HUDEP-2 (cell line): Measurements from ENCODE around the gene SMC6.

Experiments
- DNase-seq, 76 experiments: peaks; one replicate each; lab custom pipeline; 2025; ENCODE audit not compliant: unreplicated experiment in 76 of 76; lab: John Stamatoyannopoulos, UW

Gene SMC6

GRCh38 chr2:17768894-17769293, 15.3 kb upstream of the SMC6 start:
- DNase-seq: no peak

- DNase-seq: no peak
These were observed 11.8 kb upstream of the SMC6 start for GRCh38 chr2:17765398-17765797.

- DNase-seq: no peak
These were observed 10.2 kb upstream of the SMC6 start for GRCh38 chr2:17763641-17764333.

- DNase-seq: no peak
These were observed 8.8 kb upstream of the SMC6 start for GRCh38 chr2:17762451-17762850.

DNA sequence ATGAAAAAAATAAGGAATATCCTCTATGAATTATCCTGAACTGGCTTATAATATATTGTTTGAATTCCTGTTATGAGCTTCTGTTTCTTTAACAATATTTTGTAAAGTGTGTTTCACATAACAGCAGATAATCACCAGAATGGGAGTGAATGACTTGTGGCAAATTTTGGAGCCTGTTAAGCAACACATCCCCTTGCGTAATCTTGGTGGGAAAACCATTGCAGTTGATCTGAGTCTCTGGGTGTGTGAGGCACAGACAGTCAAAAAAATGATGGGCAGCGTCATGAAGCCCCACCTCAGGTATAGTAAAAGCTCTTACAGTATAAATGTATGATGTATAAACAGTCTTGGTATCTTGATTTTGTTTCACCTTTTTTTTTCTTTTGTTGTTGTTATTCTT, 6.2 kb upstream of the SMC6 start:
- no peak for DNase-seq

DNA sequence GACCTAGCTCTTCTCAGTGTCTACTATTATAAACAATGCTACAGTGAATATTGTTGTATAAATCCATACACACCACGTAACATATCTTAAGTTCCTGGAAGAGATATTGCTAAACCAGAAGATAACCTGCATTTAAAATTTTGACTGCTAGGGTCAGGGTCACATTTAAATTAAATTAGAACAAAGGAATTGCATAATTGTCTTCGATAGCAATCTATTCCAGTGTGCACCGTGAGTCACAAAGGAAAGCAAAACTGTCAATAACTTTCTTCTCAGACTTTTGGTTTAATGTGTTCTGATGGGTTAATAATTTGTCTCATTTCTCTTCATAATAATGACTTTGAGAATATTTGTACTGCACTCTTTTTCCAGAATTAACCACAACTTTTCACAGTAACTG, 4.5 kb upstream of the SMC6 start:
- DNase-seq: no peak

DNA sequence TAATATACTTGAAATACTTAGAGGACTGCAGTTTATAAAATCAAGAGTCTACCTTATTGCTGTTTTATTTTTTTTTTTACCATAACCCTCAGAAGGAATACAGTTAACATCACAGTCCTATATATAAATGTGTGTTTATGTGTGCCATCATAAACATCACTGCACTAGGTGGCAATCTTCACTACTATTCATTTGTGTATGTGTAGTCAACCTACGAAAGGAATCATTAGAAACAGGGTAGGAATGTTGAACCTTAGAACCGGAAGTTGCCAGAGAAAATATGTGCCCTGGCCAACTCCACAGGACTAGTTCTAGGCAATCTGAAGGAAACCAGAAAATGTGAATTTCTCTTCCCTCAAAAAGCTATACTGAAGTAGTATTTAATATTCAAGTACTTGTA, 3.7 kb upstream of the SMC6 start:
- peak in 2 of 76 experiments; percentile 13 to 28 for DNase-seq

DNA sequence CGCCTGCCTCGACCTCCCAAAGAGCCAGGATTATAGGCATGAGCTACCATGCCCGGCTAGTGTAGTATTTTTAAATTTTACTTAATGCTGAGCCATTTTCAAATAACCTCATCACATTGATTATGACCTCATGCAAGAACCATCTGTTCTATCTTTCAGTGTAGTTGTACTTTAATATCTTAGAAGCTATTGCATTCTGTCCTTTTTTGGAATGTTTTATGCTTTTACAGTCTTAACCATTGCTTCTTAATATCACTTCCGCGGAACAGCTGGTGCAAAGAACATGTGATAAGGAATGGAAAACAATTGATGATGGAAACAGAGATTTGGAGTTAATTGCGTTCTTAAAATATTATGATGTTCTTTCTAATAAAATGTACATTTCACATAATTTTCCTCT, 3.1 kb upstream of the SMC6 start:
- DNase-seq: no peak

- DNase-seq: peak in 1 of 76 experiments; percentile 10
These were observed 1.3 kb upstream of the SMC6 start for GRCh38 chr2:17754773-17755425.

DNA sequence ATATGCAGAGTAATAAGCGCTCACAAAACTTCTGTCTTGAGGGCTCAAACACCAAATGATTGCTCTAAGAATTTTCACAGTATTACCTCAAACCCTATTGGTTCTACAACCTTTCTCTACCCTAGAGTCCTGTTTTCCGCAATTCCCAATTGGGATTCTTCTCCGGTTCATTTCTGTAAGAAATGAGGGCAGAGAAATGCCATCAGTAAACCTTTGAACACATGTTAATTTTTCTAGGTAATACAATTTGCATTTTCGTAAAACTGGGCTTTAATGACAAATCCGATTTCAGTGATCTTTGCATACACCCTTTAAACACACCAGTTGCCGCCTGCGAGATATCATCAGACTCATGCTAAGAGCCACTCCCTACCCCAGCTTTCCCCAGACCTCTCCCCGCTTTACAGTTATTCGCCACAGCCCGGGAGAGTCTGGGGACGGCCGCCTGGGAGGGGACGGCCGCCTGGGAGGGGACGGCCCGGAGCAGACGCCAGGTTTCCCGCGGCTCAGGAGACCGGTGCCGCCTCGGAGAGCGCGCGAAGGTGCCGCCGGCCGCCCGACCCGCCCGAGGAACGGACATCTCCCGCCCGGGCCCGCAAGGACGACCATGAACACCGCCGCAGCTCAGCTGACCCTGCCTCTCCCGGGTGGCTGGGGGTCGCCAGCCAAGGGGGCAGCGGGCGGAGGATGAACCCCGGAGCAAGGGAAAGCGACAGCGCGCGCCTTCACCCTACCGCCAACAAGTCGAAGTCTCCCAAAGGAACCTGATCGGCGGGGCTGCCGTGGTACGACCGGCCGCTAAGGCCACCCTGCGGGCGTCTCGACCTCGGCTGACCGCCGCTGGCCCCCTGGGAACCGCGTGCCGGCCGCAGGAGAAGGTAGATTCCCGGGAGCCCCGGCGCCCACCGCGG, 463 bp downstream of the SMC6 start:
- DNase-seq: peak in 69 of 76 experiments; percentile 5 to 96 (median 46)

- DNase-seq: no peak
These were observed 1.4 kb downstream of the SMC6 start for GRCh38 chr2:17752246-17752645.

- no peak for DNase-seq
These were observed 3.7 kb downstream of the SMC6 start for GRCh38 chr2:17749753-17750438.

DNA sequence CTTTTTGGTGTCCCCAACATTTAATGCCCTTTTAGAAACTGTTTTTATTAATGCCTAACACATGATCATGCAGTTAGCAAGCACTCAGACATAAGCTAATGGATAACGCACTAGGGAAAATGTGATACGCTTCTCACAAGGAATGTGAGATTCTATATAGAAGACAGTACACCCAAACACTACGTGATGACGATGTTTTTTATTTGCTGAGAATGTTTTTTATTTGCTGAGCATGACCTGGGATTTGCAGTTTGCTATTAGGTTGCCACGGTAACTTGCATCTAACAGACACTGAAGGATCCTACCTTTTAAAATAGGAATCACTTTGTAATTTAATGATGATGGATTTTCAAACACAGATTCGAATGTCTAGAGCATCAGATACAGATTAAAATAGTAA, 4.9 kb downstream of the SMC6 start:
- DNase-seq: no peak

DNA sequence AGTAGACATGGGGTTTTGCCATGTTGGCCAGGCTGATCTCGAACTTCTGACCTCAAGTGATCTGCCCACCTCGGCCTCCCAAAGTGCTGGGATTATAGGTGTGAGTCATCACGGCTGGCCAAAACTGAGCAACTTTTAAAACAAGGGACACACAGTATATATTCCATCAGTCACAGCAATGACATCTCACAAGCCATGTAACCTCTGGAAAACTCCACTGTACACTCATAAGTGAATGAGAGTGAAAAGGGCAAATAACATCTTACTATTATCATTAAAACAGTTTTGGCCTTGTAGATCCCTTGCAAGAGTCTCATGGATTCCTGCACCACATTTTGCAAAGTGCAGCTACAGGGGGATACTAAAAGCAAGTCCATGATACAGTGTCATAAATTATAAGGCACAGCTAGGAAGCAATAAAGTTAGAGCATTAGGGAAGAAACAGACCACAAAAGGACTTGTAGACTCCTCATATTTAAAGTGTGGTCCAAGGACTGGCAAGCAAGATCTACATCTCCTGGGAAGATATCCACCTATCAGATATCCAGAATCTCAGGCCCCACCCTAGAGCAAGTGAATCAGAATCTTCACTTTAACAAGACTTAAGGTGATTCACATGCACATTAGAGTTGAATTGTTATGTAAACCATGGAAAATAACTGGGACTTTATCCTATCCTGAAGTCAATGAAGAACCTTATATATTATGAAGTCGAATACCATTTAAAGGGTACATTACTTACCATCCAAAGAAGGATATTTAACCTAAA, 5.7 kb downstream of the SMC6 start:
- DNase-seq: no peak

DNA sequence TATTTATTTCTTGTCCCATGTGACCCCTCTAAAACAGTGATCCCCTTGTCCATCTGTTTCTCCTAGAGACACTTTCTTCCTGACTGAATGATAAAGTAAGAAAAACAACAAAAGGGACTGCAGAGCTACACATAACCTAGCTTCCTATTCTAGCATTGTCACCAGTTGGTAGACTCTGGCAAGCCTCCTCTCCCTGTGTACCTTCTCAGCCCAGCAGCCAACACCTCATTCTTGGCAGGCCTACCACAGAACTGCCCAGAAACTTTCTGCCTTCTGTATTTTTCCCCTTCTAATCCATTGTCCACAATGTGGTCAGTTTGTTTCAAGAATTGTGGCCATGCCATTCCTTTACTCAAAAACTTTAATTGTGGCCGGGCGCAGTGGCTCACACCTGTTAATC, 13.4 kb downstream of the SMC6 start:
- DNase-seq: no peak

DNA sequence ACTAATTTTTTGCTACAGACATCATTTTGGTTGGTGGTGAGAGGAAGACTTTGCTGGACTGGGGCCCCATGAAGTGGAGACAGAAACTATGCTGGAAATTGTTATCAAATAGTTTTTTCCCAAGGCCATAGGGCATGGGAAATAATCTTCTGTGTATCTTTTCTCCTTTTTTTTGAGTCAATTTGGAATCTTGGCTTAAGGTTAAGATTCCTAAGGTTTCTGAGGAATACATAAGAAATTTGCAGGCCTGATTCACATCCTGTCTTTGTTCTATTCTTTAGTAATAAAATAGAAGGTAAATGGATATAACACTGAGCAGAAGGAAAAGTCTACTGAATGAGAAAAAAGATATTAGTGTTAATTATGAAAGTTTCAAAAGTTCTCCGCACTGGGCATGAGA, 16.6 kb downstream of the SMC6 start:
- no peak for DNase-seq

DNA sequence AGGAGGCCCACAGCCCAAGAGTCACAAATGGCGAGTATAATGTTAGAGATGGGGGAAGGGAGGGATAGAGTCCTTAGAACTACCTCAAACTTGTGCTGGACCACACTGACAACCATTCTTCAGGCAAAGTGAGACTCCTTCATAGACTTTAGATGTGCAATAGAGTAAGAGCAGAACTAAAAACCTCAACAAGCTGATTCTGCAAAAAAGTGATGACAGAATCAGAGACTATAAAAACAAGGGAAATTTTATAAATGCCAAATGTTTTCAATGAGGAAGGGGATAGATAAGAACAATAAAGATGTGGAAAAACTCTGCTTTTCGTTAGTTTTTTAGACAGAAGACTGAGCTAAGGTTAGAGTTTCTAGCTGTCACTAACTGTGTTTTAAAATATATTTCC, 17.7 kb downstream of the SMC6 start:
- no peak for DNase-seq

GRCh38 chr2:17733599-17733998, 20.0 kb downstream of the SMC6 start:
- peak in 33 of 76 experiments; percentile 5 to 82 (median 53) for DNase-seq

DNA sequence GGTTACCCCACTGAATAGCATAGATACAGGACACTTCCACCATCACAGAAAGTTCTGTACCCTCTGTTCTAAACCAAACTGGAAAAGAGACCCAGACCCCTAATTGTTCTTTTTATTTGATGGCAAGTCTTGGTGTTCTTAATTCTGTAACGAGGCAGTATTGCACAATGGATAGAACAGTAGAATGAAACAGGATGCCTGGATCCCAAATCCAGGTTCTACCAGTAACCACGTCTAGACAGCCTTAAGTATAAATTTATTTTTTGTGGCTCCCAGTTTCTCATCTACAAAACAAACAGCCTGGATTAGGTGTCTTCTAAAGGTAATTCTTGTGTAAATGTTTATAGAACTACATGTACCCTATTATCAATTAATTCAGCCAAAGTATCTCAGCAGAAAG, 23.7 kb downstream of the SMC6 start:
- no peak for DNase-seq

- no peak for DNase-seq
These were observed 25.4 kb downstream of the SMC6 start for GRCh38 chr2:17728210-17728609.
